ENCODE measurements around the gene SPIRE1. TPM values are rescaled to one million over a fixed set of nuclear protein-coding genes. Genes with fewer than 3 reads are reported as not detected.

SPIRE1 gene
- total and polyA plus RNA-seq, 2 donors, result 12.9 to 22.6 TPM

- 71% methylated on average over 3 of the region's 3 CpGs for WGBS
- no peak for DNase-seq (ENCODE audit: extremely low spot score)
- Histone ChIP-seq H3K27ac (ENCODE audit: low read depth) (no peak overlapping the region), H3K4me1 (ENCODE audit: insufficient read depth) (no peaks in the 10 kb centered on the region), H3K4me3 (ENCODE audit: low read depth, low read length) (no peak overlapping the region), H3K36me3 (ENCODE audit: insufficient read depth) (no peaks in the 10 kb centered on the region)
Observed at GRCh38 chr18:12604445-12605007, 53.4 kb downstream of the SPIRE1 start.

GRCh38 chr18:12599966-12600365, 57.9 kb downstream of the SPIRE1 start:
- Histone ChIP-seq H3K36me3 (ENCODE audit: insufficient read depth) (no peaks in the 10 kb centered on the region), H3K4me3 (ENCODE audit: low read depth, low read length) (no peak overlapping the region), H3K27ac (ENCODE audit: low read depth) (no peak overlapping the region), H3K4me1 (ENCODE audit: insufficient read depth) (no peaks in the 10 kb centered on the region)
- no peak for DNase-seq (ENCODE audit: extremely low spot score)
- WGBS, result 65% methylated on average over 3 of the region's 3 CpGs

- DNase-seq (ENCODE audit: extremely low spot score), result no peak
- Histone ChIP-seq H3K27ac (ENCODE audit: low read depth) (no peak overlapping the region), H3K4me3 (ENCODE audit: low read depth, low read length) (no peak overlapping the region), H3K4me1 (ENCODE audit: insufficient read depth) (no peaks in the 10 kb centered on the region), H3K36me3 (ENCODE audit: insufficient read depth) (no peaks in the 10 kb centered on the region)
Observed at GRCh38 chr18:12599543-12599942, 58.4 kb downstream of the SPIRE1 start.

- H3K27ac ChIP-seq (ENCODE audit: low read depth), result no peak overlapping the region
- DNase-seq (ENCODE audit: extremely low spot score), result no peak
- WGBS, result 55% methylated on average over 3 of the region's 3 CpGs
- H3K4me3 ChIP-seq (ENCODE audit: low read depth, low read length), result no peak overlapping the region
- H3K36me3 ChIP-seq (ENCODE audit: insufficient read depth), result no peaks in the 10 kb centered on the region
- no peaks in the 10 kb centered on the region for H3K4me1 ChIP-seq (ENCODE audit: insufficient read depth)
Observed at GRCh38 chr18:12598181-12598930, 59.6 kb downstream of the SPIRE1 start.

GRCh38 chr18:12597760-12598159, 60.1 kb downstream of the SPIRE1 start:
- WGBS, result 60% methylated on average over 5 of the region's 5 CpGs
- no peaks in the 10 kb centered on the region for H3K36me3 ChIP-seq (ENCODE audit: insufficient read depth)
- H3K4me3 ChIP-seq (ENCODE audit: low read depth, low read length), result no peak overlapping the region
- DNase-seq (ENCODE audit: extremely low spot score), result no peak
- H3K27ac ChIP-seq (ENCODE audit: low read depth), result no peak overlapping the region
- no peaks in the 10 kb centered on the region for H3K4me1 ChIP-seq (ENCODE audit: insufficient read depth)

- no peaks in the 10 kb centered on the region for H3K4me1 ChIP-seq (ENCODE audit: insufficient read depth)
- no peak for DNase-seq (ENCODE audit: extremely low spot score)
- no peak overlapping the region for H3K4me3 ChIP-seq (ENCODE audit: low read depth, low read length)
- no peaks in the 10 kb centered on the region for H3K36me3 ChIP-seq (ENCODE audit: insufficient read depth)
- no peak overlapping the region for H3K27ac ChIP-seq (ENCODE audit: low read depth)
Observed at GRCh38 chr18:12595571-12596255, 62.2 kb downstream of the SPIRE1 start.

- no peak for DNase-seq (ENCODE audit: extremely low spot score)
- Histone ChIP-seq H3K4me3 (ENCODE audit: low read depth, low read length) (no peak overlapping the region), H3K27ac (ENCODE audit: low read depth) (no peak overlapping the region), H3K36me3 (ENCODE audit: insufficient read depth) (no peaks in the 10 kb centered on the region), H3K4me1 (ENCODE audit: insufficient read depth) (no peaks in the 10 kb centered on the region)
- 76% methylated on average over 8 of the region's 8 CpGs for WGBS
Observed at GRCh38 chr18:12593866-12594265, 64.0 kb downstream of the SPIRE1 start.

- Histone ChIP-seq H3K4me1 (ENCODE audit: insufficient read depth) (no peaks in the 10 kb centered on the region), H3K36me3 (ENCODE audit: insufficient read depth) (no peaks in the 10 kb centered on the region), H3K27ac (ENCODE audit: low read depth) (no peak overlapping the region), H3K4me3 (ENCODE audit: low read depth, low read length) (no peak overlapping the region)
- no peak for DNase-seq (ENCODE audit: extremely low spot score)
- WGBS, result 84% methylated on average over 5 of the region's 5 CpGs
Observed at GRCh38 chr18:12592597-12593127, 65.2 kb downstream of the SPIRE1 start.

GRCh38 chr18:12589448-12589847, 68.5 kb downstream of the SPIRE1 start:
- DNase-seq (ENCODE audit: extremely low spot score), result peak; percentile 18
- Histone ChIP-seq H3K4me1 (ENCODE audit: insufficient read depth) (no peaks in the 10 kb centered on the region), H3K4me3 (ENCODE audit: low read depth, low read length) (no peak overlapping the region), H3K27ac (ENCODE audit: low read depth) (no peak overlapping the region), H3K36me3 (ENCODE audit: insufficient read depth) (no peaks in the 10 kb centered on the region)

GRCh38 chr18:12586956-12587355, 71.0 kb downstream of the SPIRE1 start:
- Histone ChIP-seq H3K36me3 (ENCODE audit: insufficient read depth) (no peaks in the 10 kb centered on the region), H3K4me1 (ENCODE audit: insufficient read depth) (no peaks in the 10 kb centered on the region), H3K27ac (ENCODE audit: low read depth) (no peak overlapping the region), H3K4me3 (ENCODE audit: low read depth, low read length) (no peak overlapping the region)
- DNase-seq (ENCODE audit: extremely low spot score), result no peak
- 84% methylated on average over 1 of the region's 1 CpG for WGBS

GRCh38 chr18:12585218-12585617, 72.7 kb downstream of the SPIRE1 start:
- no peak overlapping the region for H3K4me3 ChIP-seq (ENCODE audit: low read depth, low read length)
- H3K36me3 ChIP-seq (ENCODE audit: insufficient read depth), result no peaks in the 10 kb centered on the region
- no peaks in the 10 kb centered on the region for H3K4me1 ChIP-seq (ENCODE audit: insufficient read depth)
- no peak for DNase-seq (ENCODE audit: extremely low spot score)
- 95% methylated on average over 1 of the region's 1 CpG for WGBS
- H3K27ac ChIP-seq (ENCODE audit: low read depth), result no peak overlapping the region

- Histone ChIP-seq H3K4me3 (ENCODE audit: low read depth, low read length) (no peak overlapping the region), H3K4me1 (ENCODE audit: insufficient read depth) (no peaks in the 10 kb centered on the region), H3K36me3 (ENCODE audit: insufficient read depth) (no peaks in the 10 kb centered on the region), H3K27ac (ENCODE audit: low read depth) (no peak overlapping the region)
- WGBS, result 95% methylated on average over 9 of the region's 9 CpGs
- DNase-seq (ENCODE audit: extremely low spot score), result no peak
Observed at GRCh38 chr18:12580630-12581342, 77.1 kb downstream of the SPIRE1 start.

GRCh38 chr18:12579775-12580174, 78.1 kb downstream of the SPIRE1 start:
- no peaks in the 10 kb centered on the region for H3K4me1 ChIP-seq (ENCODE audit: insufficient read depth)
- no peaks in the 10 kb centered on the region for H3K36me3 ChIP-seq (ENCODE audit: insufficient read depth)
- 90% methylated on average over 2 of the region's 2 CpGs for WGBS
- H3K27ac ChIP-seq (ENCODE audit: low read depth), result no peak overlapping the region
- no peak overlapping the region for H3K4me3 ChIP-seq (ENCODE audit: low read depth, low read length)
- no peak for DNase-seq (ENCODE audit: extremely low spot score)

Data from urinary bladder (tissue), 4 donors.